Osteoblast (primary cell): Measurements from ENCODE around the gene MTR. TPM values are rescaled to one million over a fixed set of nuclear protein-coding genes. Genes with fewer than 3 reads are reported as not detected.

Experiments used
- DNase-seq: peaks from one replicate; pipeline ENCODE4 v3.0.0; 2011; ENCODE audit warnings: low spot score, mixed read lengths; ENCODE audit not compliant: insufficient read length; ENCODE audit errors: missing footprints
- H2AFZ ChIP-seq: 2 replicates; pipeline ENCODE4 v1.6.0; 2011; ENCODE audit warnings: mild to moderate bottlenecking, low read length
- H3K27ac ChIP-seq: 2 replicates; pipeline ENCODE4 v1.5.1; 2011; ENCODE audit warnings: mild to moderate bottlenecking, low read depth, low read length, moderate library complexity
- H3K27me3 ChIP-seq: 2 replicates; pipeline ENCODE4 v1.6.0; 2012; ENCODE audit warnings: mild to moderate bottlenecking, control low read depth, inconsistent platforms, low read length, moderate library complexity; ENCODE audit not compliant: insufficient read depth
- H3K36me3 ChIP-seq: 2 replicates; pipeline ENCODE4 v1.5.1; 2011; ENCODE audit warnings: mild to moderate bottlenecking, low read length, control low read depth, moderate library complexity; ENCODE audit not compliant: insufficient read depth
- H3K4me1 ChIP-seq: 2 replicates; pipeline ENCODE4 v1.5.1; 2011; ENCODE audit warnings: mild to moderate bottlenecking, low read length, control low read depth, moderate library complexity; ENCODE audit not compliant: insufficient read depth
- H3K4me2 ChIP-seq: 2 replicates; pipeline ENCODE4 v1.6.0; 2011; ENCODE audit warnings: mild to moderate bottlenecking, low read length; ENCODE audit not compliant: insufficient read depth
- H3K4me3 ChIP-seq: fragments of 200-600 bp; sonication (generic); 3 replicates; pipeline ENCODE4 v1.5.1; 2012; ENCODE audit warnings: mild to moderate bottlenecking, low read length, inconsistent platforms; ENCODE audit not compliant: insufficient read depth
- H3K79me2 ChIP-seq: 2 replicates; pipeline ENCODE4 v1.6.0; 2012; ENCODE audit warnings: mild to moderate bottlenecking, low read length, control low read depth, inconsistent platforms; ENCODE audit not compliant: insufficient read depth
- H3K9me3 ChIP-seq: 2 replicates; pipeline ENCODE4 v1.5.1; 2011; ENCODE audit warnings: low read depth, low read length, control low read depth
- H4K20me1 ChIP-seq: 2 replicates; pipeline ENCODE4 v1.6.0; 2012; ENCODE audit warnings: mild to moderate bottlenecking, low read length, control low read depth; ENCODE audit not compliant: insufficient read depth
- total RNA-seq: library from RNA; depleted of rRNA; stranded (reverse); fragments of >200 nt; gene quantifications from 2 replicates; pipeline ENCODE4 v1.2.3, GENCODE V29; 2012
- TF ChIP-seq, protein P1 (sequence below): IDR thresholded peaks from 2 replicates; pipeline ENCODE4 v1.5.1; 2011; ENCODE audit warnings: mild to moderate bottlenecking, low read depth, low read length, moderate library complexity; ENCODE audit errors: extremely low read depth

MTR gene
- total RNA-seq, 1 donor: 30.0 TPM

DNA sequence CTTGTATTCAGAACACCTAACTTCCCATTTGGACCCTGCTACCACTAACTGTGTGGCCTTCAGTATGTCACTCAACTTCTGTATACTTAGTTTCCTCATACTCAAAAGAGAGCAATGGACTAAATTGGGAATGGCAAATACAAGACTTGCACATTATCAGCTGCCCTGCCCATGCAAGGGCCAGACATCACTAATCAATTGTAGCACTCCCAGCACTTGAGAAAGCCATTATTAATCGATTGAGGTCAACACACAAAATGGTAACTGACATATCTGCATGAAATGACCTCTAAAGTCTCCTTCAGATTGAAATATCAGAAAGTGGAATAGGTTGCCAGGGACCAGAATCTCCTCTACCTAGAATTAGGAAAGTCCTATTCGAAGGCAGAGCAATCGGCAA is 149.9 kb downstream of the MTR start:
- H3K36me3 ChIP-seq: no peaks in the 10 kb centered on the region
- H2AFZ ChIP-seq: no peak overlapping the region
- H3K27me3 ChIP-seq: no peaks in the 10 kb centered on the region
- H4K20me1 ChIP-seq: no peaks in the 10 kb centered on the region
- TF ChIP-seq, protein P1, sequence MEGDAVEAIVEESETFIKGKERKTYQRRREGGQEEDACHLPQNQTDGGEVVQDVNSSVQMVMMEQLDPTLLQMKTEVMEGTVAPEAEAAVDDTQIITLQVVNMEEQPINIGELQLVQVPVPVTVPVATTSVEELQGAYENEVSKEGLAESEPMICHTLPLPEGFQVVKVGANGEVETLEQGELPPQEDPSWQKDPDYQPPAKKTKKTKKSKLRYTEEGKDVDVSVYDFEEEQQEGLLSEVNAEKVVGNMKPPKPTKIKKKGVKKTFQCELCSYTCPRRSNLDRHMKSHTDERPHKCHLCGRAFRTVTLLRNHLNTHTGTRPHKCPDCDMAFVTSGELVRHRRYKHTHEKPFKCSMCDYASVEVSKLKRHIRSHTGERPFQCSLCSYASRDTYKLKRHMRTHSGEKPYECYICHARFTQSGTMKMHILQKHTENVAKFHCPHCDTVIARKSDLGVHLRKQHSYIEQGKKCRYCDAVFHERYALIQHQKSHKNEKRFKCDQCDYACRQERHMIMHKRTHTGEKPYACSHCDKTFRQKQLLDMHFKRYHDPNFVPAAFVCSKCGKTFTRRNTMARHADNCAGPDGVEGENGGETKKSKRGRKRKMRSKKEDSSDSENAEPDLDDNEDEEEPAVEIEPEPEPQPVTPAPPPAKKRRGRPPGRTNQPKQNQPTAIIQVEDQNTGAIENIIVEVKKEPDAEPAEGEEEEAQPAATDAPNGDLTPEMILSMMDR: no peak
- no peak overlapping the region for H3K4me2 ChIP-seq
- H3K9me3 ChIP-seq: no peaks in the 10 kb centered on the region
- H3K27ac ChIP-seq: no peak overlapping the region
- no peak overlapping the region for H3K4me3 ChIP-seq
- DNase-seq: no peak
- no peaks in the 10 kb centered on the region for H3K4me1 ChIP-seq
- no peaks in the 10 kb centered on the region for H3K79me2 ChIP-seq

DNA sequence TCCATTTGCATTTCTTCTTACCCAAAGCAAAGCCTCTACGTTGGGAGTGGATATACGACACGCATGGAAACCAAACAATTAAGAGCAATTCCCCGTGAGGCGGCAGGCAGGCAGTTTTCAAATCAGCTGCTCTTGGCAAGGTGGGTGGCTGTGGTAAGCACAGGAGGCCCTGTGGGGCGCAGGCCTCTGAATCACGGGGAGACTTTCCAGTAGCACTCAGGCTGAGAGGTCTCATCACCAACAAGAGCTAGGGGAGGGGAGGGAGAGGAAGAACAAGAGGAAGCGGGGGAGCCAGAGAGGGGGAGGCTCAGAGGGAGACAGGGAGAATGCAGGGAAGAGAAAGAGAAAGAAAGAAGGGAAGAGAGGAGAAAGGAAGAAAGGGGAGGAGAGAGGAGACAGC is 152.7 kb downstream of the MTR start:
- Histone ChIP-seq H2AFZ (no peak overlapping the region), H3K36me3 (no peaks in the 10 kb centered on the region), H3K9me3 (no peaks in the 10 kb centered on the region), H3K27me3 (no peaks in the 10 kb centered on the region), H3K27ac (no peak overlapping the region), H4K20me1 (no peaks in the 10 kb centered on the region), H3K4me1 (no peaks in the 10 kb centered on the region), H3K79me2 (no peaks in the 10 kb centered on the region), H3K4me2 (no peak overlapping the region), H3K4me3 (no peak overlapping the region)
- TF ChIP-seq, protein P1: no peak
- DNase-seq: no peak

DNA sequence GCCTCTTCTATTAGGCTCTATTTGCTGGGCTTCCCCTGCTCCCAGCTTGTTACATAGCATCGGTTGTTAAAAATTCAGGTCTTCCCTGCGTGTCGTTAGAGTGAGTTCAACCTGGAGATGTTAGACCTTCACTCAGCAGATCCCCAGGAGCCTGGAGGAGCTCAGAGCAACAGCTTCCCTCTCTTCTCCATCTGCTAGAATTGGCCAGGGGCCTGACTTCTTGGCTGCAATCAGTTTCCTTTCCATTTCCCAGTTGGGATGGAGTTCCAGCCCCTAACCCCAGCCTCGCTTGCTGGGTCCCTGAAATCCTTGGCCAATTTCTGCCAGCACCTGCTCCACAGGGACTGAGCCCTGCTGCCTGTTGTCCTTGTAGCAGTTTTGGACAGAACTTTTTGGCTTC is 153.3 kb downstream of the MTR start:
- H3K27me3 ChIP-seq: no peaks in the 10 kb centered on the region
- no peak overlapping the region for H2AFZ ChIP-seq
- no peaks in the 10 kb centered on the region for H3K36me3 ChIP-seq
- no peak for DNase-seq
- H3K27ac ChIP-seq: no peak overlapping the region
- no peak overlapping the region for H3K4me3 ChIP-seq
- H3K9me3 ChIP-seq: no peaks in the 10 kb centered on the region
- no peaks in the 10 kb centered on the region for H3K79me2 ChIP-seq
- no peak overlapping the region for H3K4me2 ChIP-seq
- H4K20me1 ChIP-seq: no peaks in the 10 kb centered on the region
- TF ChIP-seq, protein P1: no peak
- no peaks in the 10 kb centered on the region for H3K4me1 ChIP-seq

DNA sequence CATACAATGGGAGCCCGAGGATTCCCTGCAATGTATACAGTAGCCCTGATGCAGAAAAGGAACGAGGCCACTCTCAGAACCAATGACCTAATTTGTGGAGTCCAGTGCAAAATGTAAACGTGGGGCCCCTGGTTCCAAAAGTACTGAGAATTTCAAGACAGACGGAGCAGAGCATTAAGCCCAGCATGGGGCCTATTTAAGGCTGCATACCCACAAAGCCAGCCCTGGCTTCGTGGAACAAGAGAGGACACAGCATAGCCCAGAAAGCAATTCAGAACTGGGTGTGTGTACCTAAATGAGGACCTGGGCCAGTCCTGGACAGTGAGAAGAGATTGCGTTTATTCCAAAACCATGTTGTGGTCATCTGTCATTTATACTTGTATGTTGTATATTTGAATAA is 153.9 kb downstream of the MTR start:
- H3K4me2 ChIP-seq: no peak overlapping the region
- H3K27me3 ChIP-seq: no peaks in the 10 kb centered on the region
- H3K4me3 ChIP-seq: no peak overlapping the region
- H2AFZ ChIP-seq: no peak overlapping the region
- H4K20me1 ChIP-seq: no peaks in the 10 kb centered on the region
- no peaks in the 10 kb centered on the region for H3K9me3 ChIP-seq
- DNase-seq: no peak
- TF ChIP-seq, protein P1: no peak
- H3K4me1 ChIP-seq: no peaks in the 10 kb centered on the region
- no peak overlapping the region for H3K27ac ChIP-seq
- no peaks in the 10 kb centered on the region for H3K36me3 ChIP-seq
- no peaks in the 10 kb centered on the region for H3K79me2 ChIP-seq
